ENCODE results near the gene NAT9. TPM values are rescaled to one million over a fixed set of nuclear protein-coding genes. Genes with fewer than 3 reads are reported as not detected.

Gene NAT9
- total and polyA plus RNA-seq, 2 donors (not counting 1 experiment from before 2014, with no cell fraction given), result 66.6 to 73.6 TPM

DNA sequence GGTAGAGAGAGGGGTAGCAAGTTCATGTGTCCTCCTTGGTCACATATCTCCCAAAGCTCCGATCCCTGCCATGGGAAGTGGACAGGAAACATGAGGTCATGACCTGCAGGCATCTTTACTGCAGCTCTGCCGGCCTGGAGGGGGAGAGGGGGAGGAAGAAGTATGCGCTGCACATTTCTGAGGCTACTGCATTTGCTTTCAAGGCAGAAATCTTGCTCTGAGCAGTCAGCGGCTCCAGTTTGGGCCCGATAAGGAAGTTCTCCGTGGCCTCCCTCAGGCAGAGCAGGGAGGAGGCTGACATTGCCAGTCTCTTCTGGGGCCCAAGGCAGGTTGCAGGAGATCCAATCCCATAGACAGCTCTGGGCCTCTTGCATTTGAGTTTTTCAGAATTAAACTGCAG lies 29.2 kb downstream of the NAT9 start:
- Histone ChIP-seq H3K27me3 (replicated peaks in 1 of 4; ENCODE audit: control extremely low read depth in 1 of 4, control insufficient read depth in 3 of 4, insufficient read depth in 4 of 4, low read length in 3 of 4) (no peaks in the 10 kb centered on the region), H3K4me2 (replicated peaks; ENCODE audit: low read depth, low read length, poor library complexity, severe bottlenecking) (no peak overlapping the region), H3K36me3 (replicated peaks in 1 of 2; ENCODE audit: control extremely low read depth in 1 of 2, control insufficient read depth in 1 of 2, extremely low read depth in 1 of 2, insufficient read depth in 2 of 2, low read length in 1 of 2) (no peaks in the 10 kb centered on the region), H2AFZ (ENCODE audit: insufficient read depth, low read depth, low read length, poor library complexity, severe bottlenecking) (no peak overlapping the region), H4K20me1 (ENCODE audit: control insufficient read depth, insufficient read depth, low read length, poor library complexity, severe bottlenecking) (peaks cover 33% of the 10 kb centered on the region), H3K9me3 (ENCODE audit: control extremely low read depth in 1 of 3, control insufficient read depth in 2 of 3, insufficient read depth in 1 of 3, low read length in 2 of 3) (no peaks in the 10 kb centered on the region), H3K27ac (ENCODE audit: low read length in 2 of 2) (no peak overlapping the region), H3K9ac (ENCODE audit: low read length) (no peak overlapping the region), H3K79me2 (ENCODE audit: control insufficient read depth, insufficient read depth, low read length) (peaks cover 50% of the 10 kb centered on the region), H3K4me3 (ENCODE audit: control extremely low read depth in 1 of 5, extremely low read depth in 1 of 5, insufficient read depth in 1 of 5, low read depth in 2 of 5, low read length in 4 of 5) (no peak overlapping the region), H3K4me1 (ENCODE audit: control insufficient read depth in 2 of 2, insufficient read depth in 2 of 2, low read length in 2 of 2) (peaks cover 62 to 74% of the 10 kb centered on the region in 2 donors)
- TF ChIP-seq EZH2 (IDR thresholded peaks at IDR 0.05; ENCODE audit: borderline replicate concordance, insufficient read depth, low read depth, low read length, poor library complexity, severe bottlenecking) (no peak), CTCF (IDR thresholded peaks at IDR 0.05) (no peak)
- DNase-seq (no peak), ATAC-seq (ENCODE audit: low read depth) (no peak)
- ChIA-PET POLR2A (interaction anchor here (0.6 to 3.7 kb wide), 5 partner anchors 10 to 544 kb away, joined by 3 to 43 read pairs (median 10); partner anchors contain the start of genes NAT9 and RAB37), CTCF (interaction anchor here (0.8 to 4.5 kb wide), 16 partner anchors 9 to 265 kb away, joined by 3 to 65 read pairs (median 17); partner anchors contain the start of genes MRPL58 and RAB37)
- 45% methylated on average over 6 of the region's 6 CpGs for WGBS (ENCODE audit: insufficient coverage)
- intact Hi-C loops (cut with micrococcal nuclease), result no loop called here
- peaks cover 58% of the 10 kb centered on the region for H3K4me1 Mint-ChIP-seq
- no peaks in the 10 kb centered on the region for H3K9me3 Mint-ChIP-seq (ENCODE audit: insufficient read depth)
- peak overlapping the region; percentile 32 for H3K27ac Mint-ChIP-seq
- H3K4me3 Mint-ChIP-seq, result peak overlapping the region; percentile 75
- no peaks in the 10 kb centered on the region for H3K27me3 Mint-ChIP-seq

GRCh38 chr17:74746376-74746775 lies 29.8 kb downstream of the NAT9 start:
- no peak for ATAC-seq (ENCODE audit: low read depth)
- no peak overlapping the region for H3K9ac ChIP-seq (ENCODE audit: low read length)

More at GRCh38 chr17:74746376-74746775, 29.8 kb downstream of the NAT9 start:
- Histone ChIP-seq H3K4me1 (ENCODE audit: control insufficient read depth in 2 of 2, insufficient read depth in 2 of 2, low read length in 2 of 2) (peaks cover 62 to 75% of the 10 kb centered on the region in 2 donors), H3K4me3 (ENCODE audit: control extremely low read depth in 1 of 5, extremely low read depth in 1 of 5, insufficient read depth in 1 of 5, low read depth in 2 of 5, low read length in 4 of 5) (no peak overlapping the region), H3K27me3 (replicated peaks in 1 of 4; ENCODE audit: control extremely low read depth in 1 of 4, control insufficient read depth in 3 of 4, insufficient read depth in 4 of 4, low read length in 3 of 4) (no peaks in the 10 kb centered on the region), H3K27ac (ENCODE audit: low read length in 2 of 2) (no peak overlapping the region), H3K36me3 (replicated peaks in 1 of 2; ENCODE audit: control extremely low read depth in 1 of 2, control insufficient read depth in 1 of 2, extremely low read depth in 1 of 2, insufficient read depth in 2 of 2, low read length in 1 of 2) (no peaks in the 10 kb centered on the region), H2AFZ (ENCODE audit: insufficient read depth, low read depth, low read length, poor library complexity, severe bottlenecking) (no peak overlapping the region), H4K20me1 (ENCODE audit: control insufficient read depth, insufficient read depth, low read length, poor library complexity, severe bottlenecking) (peaks cover 28% of the 10 kb centered on the region), H3K79me2 (ENCODE audit: control insufficient read depth, insufficient read depth, low read length) (peaks cover 45% of the 10 kb centered on the region), H3K9me3 (ENCODE audit: control extremely low read depth in 1 of 3, control insufficient read depth in 2 of 3, insufficient read depth in 1 of 3, low read length in 2 of 3) (no peaks in the 10 kb centered on the region), H3K4me2 (replicated peaks; ENCODE audit: low read depth, low read length, poor library complexity, severe bottlenecking) (no peak overlapping the region)
- no peaks in the 10 kb centered on the region for H3K27me3 Mint-ChIP-seq
- TF ChIP-seq CTCF (IDR thresholded peaks at IDR 0.05) (no peak), EZH2 (IDR thresholded peaks at IDR 0.05; ENCODE audit: borderline replicate concordance, insufficient read depth, low read depth, low read length, poor library complexity, severe bottlenecking) (no peak)
- H3K9me3 Mint-ChIP-seq (ENCODE audit: insufficient read depth), result no peaks in the 10 kb centered on the region
- intact Hi-C loops (cut with micrococcal nuclease), result no loop called here
- WGBS (ENCODE audit: insufficient coverage), result 97% methylated on average over 5 of the region's 5 CpGs
- DNase-seq, result no peak
- peak overlapping the region; percentile 32 for H3K27ac Mint-ChIP-seq
- POLR2A ChIA-PET, result interaction anchor here (0.5 to 3.7 kb wide), 4 partner anchors 9 to 45 kb away, joined by 4 to 43 read pairs (median 8); partner anchors contain the start of genes NAT9 and RAB37
- H3K4me1 Mint-ChIP-seq, result peaks cover 58% of the 10 kb centered on the region
- CTCF ChIA-PET, result interaction anchor here (0.8 to 4.5 kb wide), 19 partner anchors 10 to 266 kb away, joined by 3 to 65 read pairs (median 10); partner anchors contain the start of genes MRPL58 and RAB37
- peak overlapping the region; percentile 56 for H3K4me3 Mint-ChIP-seq

All from B cell (primary cell).